ENCODE measurements around the gene LRRN2. TPM values are rescaled to one million over a fixed set of nuclear protein-coding genes. Genes with fewer than 3 reads are reported as not detected.

The LRRN2 gene
- total and polyA plus RNA-seq, 2 experiments from 2014 or later, result 3.7 to 4.9 TPM

- DNase-seq (ENCODE audit: low read depth in 1 of 2, low spot score in 1 of 2), result no peak
- no peaks in the 10 kb centered on the region for H3K9me3 ChIP-seq (ENCODE audit: low read depth)
- H3K4me1 ChIP-seq (ENCODE audit: low read depth), result no peaks in the 10 kb centered on the region
- H3K27ac ChIP-seq, result no peak overlapping the region
- no peaks in the 10 kb centered on the region for H3K36me3 ChIP-seq
- no peak overlapping the region for H3K4me3 ChIP-seq
- H3K27me3 ChIP-seq, result no peaks in the 10 kb centered on the region
- no peak for TF ChIP-seq CTCF (IDR thresholded peaks at IDR 0.05; ENCODE audit: low read depth, low read length)
These were observed 86.4 kb downstream of the LRRN2 start for GRCh38 chr1:204599098-204599497.

GRCh38 chr1:204598319-204598969 lies 87.1 kb downstream of the LRRN2 start:
- no peak overlapping the region for H3K27ac ChIP-seq
- no peaks in the 10 kb centered on the region for H3K27me3 ChIP-seq
- no peaks in the 10 kb centered on the region for H3K9me3 ChIP-seq (ENCODE audit: low read depth)
- DNase-seq (ENCODE audit: low read depth in 1 of 2, low spot score in 1 of 2), result no peak
- H3K36me3 ChIP-seq, result no peaks in the 10 kb centered on the region
- H3K4me1 ChIP-seq (ENCODE audit: low read depth), result peaks cover 4% of the 10 kb centered on the region
- TF ChIP-seq CTCF (IDR thresholded peaks at IDR 0.05; ENCODE audit: low read depth, low read length), result no peak
- H3K4me3 ChIP-seq, result no peak overlapping the region

- Histone ChIP-seq H3K27ac (no peak overlapping the region), H3K27me3 (no peaks in the 10 kb centered on the region), H3K36me3 (no peaks in the 10 kb centered on the region), H3K4me1 (ENCODE audit: low read depth) (peaks cover 4% of the 10 kb centered on the region), H3K9me3 (ENCODE audit: low read depth) (no peaks in the 10 kb centered on the region), H3K4me3 (no peak overlapping the region)
- TF ChIP-seq CTCF (IDR thresholded peaks at IDR 0.05; ENCODE audit: low read depth, low read length), result no peak
- no peak for DNase-seq (ENCODE audit: low read depth in 1 of 2, low spot score in 1 of 2)
These were observed 93.1 kb downstream of the LRRN2 start for GRCh38 chr1:204592246-204592948.

GRCh38 chr1:204591473-204592090 lies 94.0 kb downstream of the LRRN2 start:
- Histone ChIP-seq H3K27ac (no peak overlapping the region), H3K9me3 (ENCODE audit: low read depth) (no peaks in the 10 kb centered on the region), H3K27me3 (no peaks in the 10 kb centered on the region), H3K36me3 (no peaks in the 10 kb centered on the region), H3K4me1 (ENCODE audit: low read depth) (peaks cover 4% of the 10 kb centered on the region), H3K4me3 (no peak overlapping the region)
- peak in 1 of 2 donors; percentile 25 for DNase-seq (ENCODE audit: low read depth in 1 of 2, low spot score in 1 of 2)
- TF ChIP-seq CTCF (IDR thresholded peaks at IDR 0.05; ENCODE audit: low read depth, low read length), result no peak

GRCh38 chr1:204589409-204590038 lies 96.0 kb downstream of the LRRN2 start:
- H3K9me3 ChIP-seq (ENCODE audit: low read depth), result no peaks in the 10 kb centered on the region
- no peaks in the 10 kb centered on the region for H3K27me3 ChIP-seq
- H3K36me3 ChIP-seq, result no peaks in the 10 kb centered on the region
- H3K27ac ChIP-seq, result no peak overlapping the region
- H3K4me1 ChIP-seq (ENCODE audit: low read depth), result peaks cover 4% of the 10 kb centered on the region
- DNase-seq (ENCODE audit: low read depth in 1 of 2, low spot score in 1 of 2), result peak in 1 of 2 donors; percentile 15
- H3K4me3 ChIP-seq, result no peak overlapping the region
- TF ChIP-seq CTCF (IDR thresholded peaks at IDR 0.05; ENCODE audit: low read depth, low read length), result no peak

All from cardiac muscle cell (in vitro differentiated cells and primary cell).